Activated T-helper 2 cell treated with anti-CD3 and anti-CD28 coated beads, Interferon-gamma antibody, Interleukin-2, Interleukin-4, amounts not matched to agents 10 μg/mL and 5 μg/mL and 100 μg/mL, durations not matched to agents 14 hours and 24 hours and 36 hours (primary cell): ENCODE data around the gene LRRC45. TPM values are rescaled to one million over a fixed set of nuclear protein-coding genes. Genes with fewer than 3 reads are reported as not detected.
"Not testable (repeated sequence)": the region's sequence is repeated elsewhere in the genome, so short reads cannot be mapped to it uniquely, and the experiment has no call there.

Source experiments
- DNase-seq: peaks from one replicate; pipeline ENCODE4 v3.0.0; 2021; ENCODE audit warnings: low spot score
- H3K27ac Mint-ChIP-seq: one replicate; pipeline ENCODE4 v1.8.0; 2021; ENCODE audit warnings: mixed read lengths
- H3K27me3 Mint-ChIP-seq: one replicate; pipeline ENCODE4 v1.8.0; 2021; ENCODE audit warnings: low read depth, mixed read lengths
- H3K36me3 Mint-ChIP-seq: one replicate; pipeline ENCODE4 v1.8.0; 2021; ENCODE audit warnings: low read depth, mixed read lengths
- H3K4me1 Mint-ChIP-seq: one replicate; pipeline ENCODE4 v1.8.0; 2021; ENCODE audit warnings: low read depth, mixed read lengths
- H3K4me3 Mint-ChIP-seq: one replicate; pipeline ENCODE4 v1.8.0; 2021; ENCODE audit warnings: low read depth, mild to moderate bottlenecking, moderate library complexity, mixed read lengths
- H3K9me3 Mint-ChIP-seq: one replicate; pipeline ENCODE4 v1.8.0; 2021; ENCODE audit warnings: mixed read lengths
- intact Hi-C: fragments of 100-400 bp; cut with micrococcal nuclease; formaldehyde crosslinking; loops from one replicate; pipeline ENCODE4 v1.15.1; 2023
- total RNA-seq: library from RNA; stranded (reverse); gene quantifications from 2 replicates; pipeline ENCODE4 v1.2.3, GENCODE V29; 2022

The LRRC45 gene
- total RNA-seq, 1 donor from 2014 or later = 33.4 TPM

DNA sequence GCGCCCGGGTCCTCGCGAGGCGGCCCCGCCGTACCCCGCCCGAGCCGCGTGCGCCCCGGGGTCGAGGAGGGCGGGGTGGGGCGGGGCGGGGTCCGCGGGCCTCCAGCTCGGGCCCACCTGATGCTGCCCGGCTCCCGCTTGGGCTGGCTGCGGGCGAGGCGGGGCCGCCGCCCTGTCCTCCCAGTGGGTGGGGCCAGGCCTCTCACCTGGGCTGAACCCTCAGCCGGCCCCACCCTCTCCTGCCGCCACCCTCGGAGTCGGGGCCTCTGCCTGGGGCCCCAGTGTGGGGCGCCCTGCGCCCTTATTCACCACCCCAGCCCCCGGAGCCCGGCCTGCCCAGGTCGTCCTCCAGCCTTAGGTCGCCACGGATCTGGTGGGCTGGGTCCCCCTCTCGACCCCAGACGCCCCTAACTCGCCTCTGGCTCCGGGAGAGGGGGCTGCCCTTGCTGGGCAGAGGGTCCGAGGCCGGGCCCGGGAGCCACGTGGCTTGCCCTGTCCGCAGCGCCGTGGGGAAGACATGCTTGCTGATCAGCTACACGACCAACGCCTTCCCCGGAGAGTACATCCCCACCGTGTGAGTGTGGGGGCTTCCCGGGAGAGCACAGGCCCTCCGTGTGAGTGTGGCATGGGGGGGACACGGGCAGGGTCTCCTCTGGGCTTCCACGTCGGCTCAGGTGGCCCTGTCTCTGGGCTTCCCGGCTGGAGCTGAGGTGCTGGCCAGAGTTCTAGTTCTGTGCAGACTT lies 9.0 kb downstream of the LRRC45 start:
- Mint-ChIP-seq H3K4me1 (peaks cover 7% of the 10 kb centered on the region), H3K36me3 (peaks cover 22% of the 10 kb centered on the region), H3K4me3 (peak overlapping the region; percentile 72), H3K27me3 (no peaks in the 10 kb centered on the region), H3K27ac (no peak overlapping the region), H3K9me3 (no peaks in the 10 kb centered on the region)
- DNase-seq = peak; percentile 44
- intact Hi-C loops = loop anchor here (10.0 kb wide), 1 partner anchor 383 kb away; the partner anchor contains the start of genes HEXD and OGFOD3

GRCh38 chr17:82033359-82034085 lies 10.4 kb downstream of the LRRC45 start:
- peaks cover 22% of the 10 kb centered on the region for H3K36me3 Mint-ChIP-seq
- peaks cover 12% of the 10 kb centered on the region for H3K4me1 Mint-ChIP-seq
- no peaks in the 10 kb centered on the region for H3K27me3 Mint-ChIP-seq
- H3K9me3 Mint-ChIP-seq = no peaks in the 10 kb centered on the region
- H3K27ac Mint-ChIP-seq = no peak overlapping the region
- no peak for DNase-seq
- intact Hi-C loops = loop anchor here (10.0 kb wide), 1 partner anchor 381 kb away; the partner anchor contains the start of genes HEXD and OGFOD3
- peak overlapping the region; percentile 13 for H3K4me3 Mint-ChIP-seq

DNA sequence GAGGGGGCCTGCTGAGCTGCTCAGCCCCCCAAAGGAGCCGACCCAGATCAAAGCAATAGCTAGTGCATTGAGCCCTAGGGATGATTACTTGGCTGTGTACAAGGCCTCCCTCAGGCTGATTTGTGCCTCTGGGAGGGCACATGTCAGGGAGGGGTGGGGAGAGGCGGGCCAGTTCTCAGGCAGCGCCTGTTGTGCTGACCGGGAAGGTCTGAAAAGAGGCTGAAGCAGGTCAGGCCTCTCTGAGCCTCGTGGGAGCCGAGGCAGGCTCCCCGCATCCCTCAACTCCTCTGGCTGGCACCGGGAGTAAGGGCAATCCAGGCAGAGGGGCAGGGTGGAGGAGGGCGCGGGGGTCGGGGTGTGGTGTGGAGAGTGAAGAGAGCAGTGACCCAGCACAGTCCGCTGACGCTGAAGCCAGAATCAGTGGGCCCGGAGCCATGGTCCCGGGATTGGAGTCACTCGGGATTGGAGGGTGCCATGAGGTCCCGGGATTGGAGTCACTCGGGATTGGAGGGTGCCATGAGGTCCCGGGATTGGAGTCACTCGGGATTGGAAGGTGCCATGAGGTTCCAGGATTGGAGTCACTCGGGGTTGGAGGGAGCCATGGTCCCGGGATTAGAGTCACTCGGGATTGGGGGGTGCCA lies 11.4 kb downstream of the LRRC45 start:
- Mint-ChIP-seq H3K4me1 (peaks cover 15% of the 10 kb centered on the region), H3K36me3 (peaks cover 22% of the 10 kb centered on the region), H3K4me3 (peak overlapping the region; percentile 31), H3K9me3 (no peaks in the 10 kb centered on the region), H3K27ac (no peak overlapping the region), H3K27me3 (no peaks in the 10 kb centered on the region)
- no peak for DNase-seq
- intact Hi-C loops = loop anchor here (10.0 kb wide), 1 partner anchor 380 kb away; the partner anchor contains the start of genes HEXD and OGFOD3

GRCh38 chr17:82035488-82035887 lies 12.4 kb downstream of the LRRC45 start:
- no peaks in the 10 kb centered on the region for H3K9me3 Mint-ChIP-seq
- intact Hi-C loops = loop anchor here (10.0 kb wide), 1 partner anchor 379 kb away; the partner anchor contains the start of genes HEXD and OGFOD3
- H3K4me3 Mint-ChIP-seq = peak overlapping the region; percentile 75
- H3K27me3 Mint-ChIP-seq = no peaks in the 10 kb centered on the region
- DNase-seq = no peak
- peak overlapping the region; percentile 2 for H3K27ac Mint-ChIP-seq
- H3K4me1 Mint-ChIP-seq = peaks cover 13% of the 10 kb centered on the region
- H3K36me3 Mint-ChIP-seq = peaks cover 18% of the 10 kb centered on the region

DNA sequence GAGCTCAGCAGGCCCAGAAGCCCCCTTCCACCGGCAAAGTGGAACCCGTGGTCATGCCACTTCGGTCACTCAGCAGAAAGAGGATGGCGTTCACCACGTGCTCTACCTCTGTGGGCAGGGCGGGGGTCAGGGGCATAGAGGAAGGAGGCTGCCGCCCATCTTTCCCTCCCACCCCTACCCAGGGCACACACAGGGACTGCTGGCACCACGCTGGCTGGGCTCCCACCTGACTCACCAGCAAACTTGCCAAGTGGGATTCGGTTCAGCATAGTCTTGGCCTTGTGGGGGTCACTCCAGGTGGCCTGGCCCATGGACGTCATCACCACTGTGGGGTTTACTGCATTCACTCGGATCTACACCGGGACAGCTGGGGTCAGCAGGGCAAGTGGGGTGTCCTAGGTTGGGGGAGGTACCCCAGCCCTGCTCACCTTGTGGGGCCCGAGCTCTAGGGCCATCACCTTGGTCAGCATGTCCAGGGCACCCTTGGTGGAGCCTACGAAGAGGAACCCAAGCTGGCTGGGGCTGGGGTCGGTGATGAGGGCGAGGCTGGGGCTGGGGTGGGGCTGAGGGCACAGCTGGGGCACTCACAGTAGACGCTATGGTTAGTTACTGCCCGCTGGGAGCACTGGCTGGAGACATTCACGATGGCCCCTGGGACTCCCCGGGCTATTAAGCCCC lies 13.0 kb downstream of the LRRC45 start:
- no peak for DNase-seq
- Mint-ChIP-seq H3K4me3 (peak overlapping the region; percentile 75), H3K4me1 (peaks cover 13% of the 10 kb centered on the region), H3K27ac (no peak overlapping the region), H3K27me3 (no peaks in the 10 kb centered on the region), H3K36me3 (peaks cover 18% of the 10 kb centered on the region), H3K9me3 (no peaks in the 10 kb centered on the region)
- intact Hi-C loops = loop anchor here (10.0 kb wide), 1 partner anchor 379 kb away; the partner anchor contains the start of genes HEXD and OGFOD3

DNA sequence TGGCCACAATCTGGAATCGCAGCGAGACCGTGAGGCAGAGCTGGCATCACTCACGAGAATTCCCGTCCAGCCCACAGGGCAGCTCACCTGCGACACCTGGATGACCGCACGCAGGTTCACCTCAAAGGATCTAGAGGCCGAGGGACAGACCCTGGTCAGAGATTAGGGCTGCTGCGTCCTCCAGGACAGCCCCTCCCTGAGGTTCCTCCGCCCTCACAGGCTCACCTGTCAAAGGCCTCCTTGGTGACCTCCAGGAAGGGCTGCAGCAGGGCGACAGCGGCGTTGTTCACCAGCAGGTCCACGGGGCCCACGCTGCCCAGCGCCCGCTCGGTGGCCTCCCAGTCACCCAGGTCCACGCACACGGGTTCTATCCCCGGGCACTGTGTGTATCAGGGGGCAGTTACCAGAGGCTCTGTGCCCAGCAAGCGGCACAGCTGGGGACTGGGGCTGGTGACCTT lies 13.6 kb downstream of the LRRC45 start:
- intact Hi-C loops = loop anchor here (1.0 to 10.0 kb wide), 2 partner anchors 13 to 378 kb away; partner anchors contain the start of genes HEXD, LRRC45 and OGFOD3
- Mint-ChIP-seq H3K27me3 (no peaks in the 10 kb centered on the region), H3K27ac (no peak overlapping the region), H3K36me3 (peaks cover 18% of the 10 kb centered on the region), H3K4me1 (peaks cover 13% of the 10 kb centered on the region), H3K9me3 (no peaks in the 10 kb centered on the region), H3K4me3 (peak overlapping the region; percentile 75)
- no peak for DNase-seq

DNA sequence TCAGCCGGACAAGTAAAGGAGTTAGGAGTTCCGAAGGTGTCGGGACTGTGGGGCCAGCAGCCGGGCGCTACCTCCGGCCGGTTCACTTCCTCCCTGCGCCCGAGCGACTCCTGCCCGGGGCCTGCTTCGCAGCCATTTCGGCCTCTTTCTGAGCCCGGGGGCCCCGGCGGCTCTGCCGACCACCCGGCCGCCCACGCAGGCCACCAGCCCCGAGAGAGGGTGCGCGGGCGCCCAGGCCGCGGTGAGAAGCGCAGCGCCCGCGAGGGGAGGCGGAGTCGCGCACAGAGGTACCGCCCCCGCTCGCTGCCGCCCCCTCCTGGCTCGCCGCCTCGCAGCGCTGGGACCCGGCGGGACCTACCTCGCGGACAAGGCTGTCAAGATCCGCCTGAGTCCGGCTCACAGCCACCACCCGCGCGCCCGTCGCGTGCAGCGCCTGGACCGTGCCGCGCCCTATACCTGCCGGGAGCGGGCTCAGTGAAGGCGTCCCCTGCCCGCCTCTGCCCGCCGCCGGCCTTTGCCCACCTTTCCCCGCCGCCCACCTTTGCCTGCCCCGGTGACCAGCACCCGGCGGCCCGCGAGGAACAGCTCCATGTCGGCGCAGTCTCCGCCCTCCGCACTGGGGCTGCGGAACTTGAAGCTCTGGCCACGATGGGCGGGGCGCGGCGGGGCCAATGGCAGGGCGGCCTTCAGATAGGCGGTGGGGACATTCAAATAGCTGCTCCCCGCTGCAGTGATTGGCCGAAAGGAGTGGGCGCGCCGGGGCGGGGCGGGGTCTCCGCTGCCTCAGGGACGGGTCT lies 14.2 kb downstream of the LRRC45 start, which contains the start of gene DCXR:
DCXR (minus strand) TSS at position 606 of the 797 bp plus-strand sequence; CDS start at position 591, 15 bp downstream.
- intact Hi-C loops = loop anchor here (1.0 to 10.0 kb wide), 2 partner anchors 14 to 378 kb away; partner anchors contain the start of genes HEXD, LRRC45 and OGFOD3
- Mint-ChIP-seq H3K4me3 (peak within 1 kb of the TSS; percentile 75), H3K4me1 (peaks cover 13% of the 10 kb centered on the region), H3K27ac (peak within 1 kb of the TSS; percentile 87), H3K27me3 (no peaks in the 10 kb centered on the region), H3K9me3 (no peaks in the 10 kb centered on the region), H3K36me3 (peaks cover 18% of the 10 kb centered on the region)
- peak; percentile 97 for DNase-seq

GRCh38 chr17:82037889-82038195 lies 14.7 kb downstream of the LRRC45 start:
- H3K36me3 Mint-ChIP-seq = peaks cover 18% of the 10 kb centered on the region

GRCh38 chr17:82038796-82039409 lies 15.8 kb downstream of the LRRC45 start:
- H3K9me3 Mint-ChIP-seq, H3K27me3 Mint-ChIP-seq, DNase-seq, H3K27ac Mint-ChIP-seq: not testable (repeated sequence)
- Mint-ChIP-seq H3K4me1 (peaks cover 11% of the 10 kb centered on the region), H3K36me3 (peaks cover 18% of the 10 kb centered on the region), H3K4me3 (peak overlapping the region; percentile 9)
- intact Hi-C loops = loop anchor here (10.0 kb wide), 1 partner anchor 376 kb away; the partner anchor contains the start of genes HEXD and OGFOD3

More at GRCh38 chr17:82037889-82038195, 14.7 kb downstream of the LRRC45 start:
- Mint-ChIP-seq H3K27me3 (no peaks in the 10 kb centered on the region), H3K9me3 (no peaks in the 10 kb centered on the region), H3K27ac (peak overlapping the region; percentile 87), H3K4me3 (peak overlapping the region; percentile 74), H3K4me1 (peaks cover 12% of the 10 kb centered on the region)
- no peak for DNase-seq
- intact Hi-C loops = loop anchor here (1.0 to 10.0 kb wide), 2 partner anchors 15 to 377 kb away; partner anchors contain the start of genes HEXD, LRRC45 and OGFOD3

GRCh38 chr17:82039695-82040299 lies 16.7 kb downstream of the LRRC45 start:
- intact Hi-C loops = loop anchor here (10.0 kb wide), 1 partner anchor 375 kb away; the partner anchor contains the start of genes HEXD and OGFOD3
- Mint-ChIP-seq H3K9me3 (no peaks in the 10 kb centered on the region), H3K27ac (no peak overlapping the region), H3K36me3 (peaks cover 13% of the 10 kb centered on the region), H3K4me1 (peaks cover 11% of the 10 kb centered on the region), H3K27me3 (no peaks in the 10 kb centered on the region), H3K4me3 (no peak overlapping the region)
- DNase-seq = no peak
